Prostate gland (tissue), 2 donors: ENCODE measurements around the gene NAP1L4. TPM values are rescaled to one million over a fixed set of nuclear protein-coding genes. Genes with fewer than 3 reads are reported as not detected.
"Not testable (repeated sequence)": the region's sequence is repeated elsewhere in the genome, so short reads cannot be mapped to it uniquely, and the experiment has no call there.

Experiments
- DNase-seq: peaks from one replicate; pipeline ENCODE4 v3.0.0-alpha.2; 2019; ENCODE audit warnings: low spot score
- H3K27ac ChIP-seq, 2 donors: fragments of 200-600 bp; sonication (generic); 2 replicates each; pipeline ENCODE4 v1.5.1; 2017 to 2019
- H3K27me3 ChIP-seq: fragments of 200-600 bp; sonication (generic); replicated peaks from 2 replicates; pipeline ENCODE4 v1.5.1; 2019; ENCODE audit not compliant: insufficient read depth
- H3K36me3 ChIP-seq, 2 donors: fragments of 200-600 bp; sonication (generic); 1 replicate in 1 of 2; 2 replicates in 1 of 2; pipeline versions ENCODE4 v1.5.1 to v1.8.1; 2017 to 2019
- H3K4me1 ChIP-seq: fragments of 200-600 bp; sonication (generic); replicated peaks from 2 replicates; pipeline ENCODE4 v1.5.1; 2019
- H3K4me3 ChIP-seq, 2 donors: fragments of 200-600 bp; sonication (generic); 2 replicates each; pipeline ENCODE4 v1.5.1; 2017 to 2019
- H3K9me3 ChIP-seq: fragments of 200-600 bp; sonication (generic); 2 replicates; pipeline ENCODE4 v1.5.1; 2017
- CTCF ChIP-seq, 4 experiments: fragments of 200-600 bp in 2 of 4; fragments of 450-650 bp in 2 of 4; sonication (generic) in 2 of 4; IDR thresholded peaks; 1 replicate in 3 of 4; 2 replicates in 1 of 4; pipeline ENCODE4 v1.5.1; 2016 to 2019; ENCODE audit warnings: antibody characterized with exemption in 4 of 4, mild to moderate bottlenecking in 2 of 4, moderate library complexity in 2 of 4
- POLR2A ChIP-seq: fragments of 450-650 bp; IDR thresholded peaks from one replicate; pipeline ENCODE4 v1.6.1; 2016; ENCODE audit warnings: antibody characterized with exemption, mild to moderate bottlenecking
- POLR2AphosphoS5 ChIP-seq: sonication (generic); formaldehyde crosslinking; IDR thresholded peaks from one replicate; pipeline ENCODE4 v1.6.1; 2017; ENCODE audit warnings: antibody characterized with exemption
- WGBS: methylation state at CpG from one replicate; pipeline ENCODE4 v1.1.5; 2018; 5-methylcytosine and 5-hydroxymethylcytosine counted together
- intact Hi-C: fragments of 100-400 bp; cut with DNase I; formaldehyde crosslinking; loops from one replicate; pipeline ENCODE4 v1.14.2; 2022
- total RNA-seq, 2 donors: library from RNA; depleted of rRNA; stranded (reverse); fragments of >200 nt; gene quantifications; one replicate each; pipeline ENCODE4 v1.1.0, GENCODE V29; 2016

Gene NAP1L4
- total RNA-seq, 2 donors from 2014 or later: 103 to 131 TPM

GRCh38 chr11:2940147-2940920 is 51.8 kb downstream of the NAP1L4 start:
- intact Hi-C loops: no loop called here
- WGBS: 54% methylated on average over 15 of the region's 16 CpGs
- H3K4me3 ChIP-seq: no peak overlapping the region
- no peak for DNase-seq
- H3K36me3 ChIP-seq: no peaks in the 10 kb centered on the region
- H3K9me3 ChIP-seq: no peaks in the 10 kb centered on the region
- no peak overlapping the region for H3K27ac ChIP-seq
- TF ChIP-seq POLR2A: no peak
- TF ChIP-seq CTCF (IDR thresholded peaks at IDR 0.05): no peak
- TF ChIP-seq POLR2AphosphoS5: no peak
- H3K4me1 ChIP-seq: no peaks in the 10 kb centered on the region
- H3K27me3 ChIP-seq: no peaks in the 10 kb centered on the region

GRCh38 chr11:2938458-2939418 is 53.4 kb downstream of the NAP1L4 start:
- H3K36me3 ChIP-seq, H3K4me3 ChIP-seq, intact Hi-C loops, H3K9me3 ChIP-seq, DNase-seq, H3K4me1 ChIP-seq, H3K27ac ChIP-seq, H3K27me3 ChIP-seq: not testable (repeated sequence)
- WGBS: 83% methylated on average over 19 of the region's 20 CpGs

- H3K27me3 ChIP-seq, H3K9me3 ChIP-seq, DNase-seq, intact Hi-C loops, H3K36me3 ChIP-seq, H3K27ac ChIP-seq, H3K4me3 ChIP-seq, H3K4me1 ChIP-seq: not testable (repeated sequence)
- 90% methylated on average over 32 of the region's 32 CpGs for WGBS
These were observed 54.3 kb downstream of the NAP1L4 start for GRCh38 chr11:2937641-2938457.

- 84% methylated on average over 14 of the region's 14 CpGs for WGBS
- DNase-seq: no peak
- Histone ChIP-seq H3K9me3 (no peaks in the 10 kb centered on the region), H3K27ac (no peak overlapping the region), H3K36me3 (no peaks in the 10 kb centered on the region), H3K4me1 (no peaks in the 10 kb centered on the region), H3K4me3 (no peak overlapping the region), H3K27me3 (no peaks in the 10 kb centered on the region)
- intact Hi-C loops: no loop called here
- TF ChIP-seq POLR2A (no peak), CTCF (IDR thresholded peaks at IDR 0.05) (no peak), POLR2AphosphoS5 (no peak)
These were observed 57.4 kb downstream of the NAP1L4 start for GRCh38 chr11:2934611-2935239.

GRCh38 chr11:2934021-2934550 is 58.0 kb downstream of the NAP1L4 start:
- Histone ChIP-seq H3K27me3 (no peaks in the 10 kb centered on the region), H3K4me3 (no peak overlapping the region), H3K27ac (no peak overlapping the region), H3K36me3 (no peaks in the 10 kb centered on the region), H3K4me1 (no peaks in the 10 kb centered on the region), H3K9me3 (no peaks in the 10 kb centered on the region)
- no peak for DNase-seq
- intact Hi-C loops: no loop called here
- WGBS: 95% methylated on average over 7 of the region's 7 CpGs
- TF ChIP-seq POLR2A: no peak
- TF ChIP-seq POLR2AphosphoS5: no peak
- TF ChIP-seq CTCF (IDR thresholded peaks at IDR 0.05): no peak
